ENCODE data around the gene BAHCC1. TPM values are rescaled to one million over a fixed set of nuclear protein-coding genes. Genes with fewer than 3 reads are reported as not detected.
A peak's percentile ranks its signal among the peaks of the same experiment; 100 is the strongest.

BAHCC1 gene
- total RNA-seq, 1 experiment from 2014 or later, result 3.1 TPM

- no peak overlapping the region for H3K27ac ChIP-seq (ENCODE audit: insufficient read length, low read depth, low read length)
These were observed 115.7 kb downstream of the BAHCC1 start for GRCh38 chr17:81510785-81511553.

More at GRCh38 chr17:81510785-81511553, 115.7 kb downstream of the BAHCC1 start:
- H3K56ac ChIP-seq (ENCODE audit: insufficient read length, low read depth, low read length), result no peak overlapping the region
- no peak overlapping the region for H2BK5ac ChIP-seq (ENCODE audit: insufficient read length, low read length)
- no peaks in the 10 kb centered on the region for H3K79me1 ChIP-seq (ENCODE audit: insufficient read depth, low read depth, low read length, poor library complexity, severe bottlenecking)
- peaks cover 31% of the 10 kb centered on the region for H3K23me2 ChIP-seq (ENCODE audit: insufficient read length, low read depth, low read length, poor library complexity, severe bottlenecking)
- Mint-ChIP-seq H3K36me3 (ENCODE audit: insufficient read depth in 1 of 3, low read depth in 3 of 3) (peaks cover 38 to 45% (median 38%) of the 10 kb centered on the region in 3 experiments), H3K27ac (peak overlapping the region; percentile 91 to 98 (median 96); a peak in 6 of 7 replicates), H3K4me1 (peaks cover 21 to 31% of the 10 kb centered on the region in 2 experiments), H3K27me3 (ENCODE audit: low read depth) (peaks cover 6% of the 10 kb centered on the region), H3K4me3 (peak overlapping the region; percentile 97 to 100), H3K9me3 (peaks cover 7 to 22% of the 10 kb centered on the region in 2 experiments; a peak in 4 of 5 replicates)
- H3K4me2 ChIP-seq (ENCODE audit: insufficient read depth, insufficient read length, low read length), result peak overlapping the region; percentile 97
- no peaks in the 10 kb centered on the region for H3K27me3 ChIP-seq (ENCODE audit: insufficient read depth, low read length)
- peak; percentile 44 for DNase-seq
- no peaks in the 10 kb centered on the region for H4K20me1 ChIP-seq (ENCODE audit: control insufficient read depth, insufficient read depth, insufficient read length)
- H3K9me3 ChIP-seq (ENCODE audit: control insufficient read depth, low read depth, low read length), result no peaks in the 10 kb centered on the region
- H2AFZ ChIP-seq (ENCODE audit: low read length), result no peak overlapping the region
- no peak overlapping the region for H2BK12ac ChIP-seq (ENCODE audit: insufficient read length, low read depth, low read length)
- no peak overlapping the region for H4K8ac ChIP-seq (replicated peaks; ENCODE audit: insufficient read length, low read depth, low read length)
- no peak overlapping the region for H2BK20ac ChIP-seq (ENCODE audit: low read depth, low read length, poor library complexity, severe bottlenecking)
- WGBS (ENCODE audit: extremely low coverage, insufficient read length, low lambda C conversion rate), result no CpG with 5 or more reads among the region's 48 CpGs
- TF ChIP-seq, protein P1, sequence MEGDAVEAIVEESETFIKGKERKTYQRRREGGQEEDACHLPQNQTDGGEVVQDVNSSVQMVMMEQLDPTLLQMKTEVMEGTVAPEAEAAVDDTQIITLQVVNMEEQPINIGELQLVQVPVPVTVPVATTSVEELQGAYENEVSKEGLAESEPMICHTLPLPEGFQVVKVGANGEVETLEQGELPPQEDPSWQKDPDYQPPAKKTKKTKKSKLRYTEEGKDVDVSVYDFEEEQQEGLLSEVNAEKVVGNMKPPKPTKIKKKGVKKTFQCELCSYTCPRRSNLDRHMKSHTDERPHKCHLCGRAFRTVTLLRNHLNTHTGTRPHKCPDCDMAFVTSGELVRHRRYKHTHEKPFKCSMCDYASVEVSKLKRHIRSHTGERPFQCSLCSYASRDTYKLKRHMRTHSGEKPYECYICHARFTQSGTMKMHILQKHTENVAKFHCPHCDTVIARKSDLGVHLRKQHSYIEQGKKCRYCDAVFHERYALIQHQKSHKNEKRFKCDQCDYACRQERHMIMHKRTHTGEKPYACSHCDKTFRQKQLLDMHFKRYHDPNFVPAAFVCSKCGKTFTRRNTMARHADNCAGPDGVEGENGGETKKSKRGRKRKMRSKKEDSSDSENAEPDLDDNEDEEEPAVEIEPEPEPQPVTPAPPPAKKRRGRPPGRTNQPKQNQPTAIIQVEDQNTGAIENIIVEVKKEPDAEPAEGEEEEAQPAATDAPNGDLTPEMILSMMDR (conservative IDR thresholded peaks at IDR 0.05), result no peak
- H2AK5ac ChIP-seq (ENCODE audit: insufficient read length, low read length), result no peak overlapping the region
- no peak overlapping the region for H3T11ph ChIP-seq (ENCODE audit: low read length)
- no peak overlapping the region for H3K23ac ChIP-seq (ENCODE audit: insufficient read length, low read depth, low read length)
- no peak overlapping the region for H2BK120ac ChIP-seq (ENCODE audit: low read depth, low read length, poor library complexity, severe bottlenecking)
- no peak overlapping the region for H2BK15ac ChIP-seq (ENCODE audit: low read depth, low read length)
- H4K91ac ChIP-seq (ENCODE audit: insufficient read length, low read depth, low read length), result no peak overlapping the region
- H3K79me2 ChIP-seq (ENCODE audit: insufficient read depth, low read length), result peaks cover 21% of the 10 kb centered on the region; the same call in 1 of the 2 replicates
- H3K18ac ChIP-seq (ENCODE audit: insufficient read length, low read depth, low read length), result peak overlapping the region; percentile 16
- no peaks in the 10 kb centered on the region for H3K4me1 ChIP-seq (ENCODE audit: insufficient read depth, low read length)
- no peak overlapping the region for H4K5ac ChIP-seq (ENCODE audit: insufficient read length, low read depth, low read length)
- H3K14ac ChIP-seq (ENCODE audit: insufficient read depth, low read length), result peak overlapping the region; percentile 94
- H3K9ac ChIP-seq (ENCODE audit: extremely low read depth, insufficient read length, low read length), result peak overlapping the region; percentile 83
- no peak overlapping the region for H3K4ac ChIP-seq (ENCODE audit: low read depth, low read length)
